Pons (tissue), 1 donor: ENCODE data around the gene NKAIN2.
"Not testable (repeated sequence)": the region's sequence is repeated elsewhere in the genome, so short reads cannot be mapped to it uniquely, and the experiment has no call there.

Experiments
- DNase-seq: peaks from one replicate; pipeline ENCODE4 v3.0.0-alpha.2; 2016; ENCODE audit warnings: low spot score

The NKAIN2 gene

DNA sequence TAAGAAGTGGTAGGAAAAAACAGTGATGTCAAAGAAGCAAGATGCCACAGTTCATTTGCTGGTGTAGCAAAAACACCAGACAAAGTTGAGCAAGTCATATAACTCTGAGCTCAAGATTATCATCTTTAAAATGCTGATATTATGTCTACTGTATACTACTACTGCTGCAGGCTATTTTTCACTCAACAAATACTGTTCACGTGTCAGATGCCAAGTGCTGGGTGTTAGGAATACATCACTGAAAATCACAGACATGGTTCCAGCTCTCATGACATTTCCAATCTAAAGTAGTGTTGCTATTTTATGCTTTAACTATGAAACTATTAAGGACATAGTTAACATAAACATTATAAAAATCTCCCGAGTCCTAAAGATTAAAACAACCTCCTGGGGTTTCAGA lies 163.0 kb downstream of the NKAIN2 start:
- no peak for DNase-seq

DNA sequence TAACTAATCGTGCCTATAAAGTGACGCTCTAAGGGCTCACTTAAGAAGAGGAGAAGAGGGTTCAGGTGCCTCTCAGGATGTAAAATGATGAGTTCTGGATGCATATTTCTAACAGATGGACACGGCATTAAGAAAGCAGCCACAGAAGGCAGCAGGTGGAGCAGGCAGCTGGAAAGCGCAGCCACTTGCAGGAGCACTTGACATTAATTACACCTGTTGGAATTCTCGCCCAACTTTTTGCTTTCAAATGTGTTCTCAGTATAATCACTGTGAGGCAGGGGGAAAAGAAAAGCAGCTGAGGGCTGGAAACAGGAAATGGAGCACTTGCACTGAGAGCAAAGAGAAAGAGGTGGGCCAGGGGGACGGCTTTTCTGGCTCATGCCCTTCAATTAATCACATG lies 164.2 kb downstream of the NKAIN2 start:
- no peak for DNase-seq

DNA sequence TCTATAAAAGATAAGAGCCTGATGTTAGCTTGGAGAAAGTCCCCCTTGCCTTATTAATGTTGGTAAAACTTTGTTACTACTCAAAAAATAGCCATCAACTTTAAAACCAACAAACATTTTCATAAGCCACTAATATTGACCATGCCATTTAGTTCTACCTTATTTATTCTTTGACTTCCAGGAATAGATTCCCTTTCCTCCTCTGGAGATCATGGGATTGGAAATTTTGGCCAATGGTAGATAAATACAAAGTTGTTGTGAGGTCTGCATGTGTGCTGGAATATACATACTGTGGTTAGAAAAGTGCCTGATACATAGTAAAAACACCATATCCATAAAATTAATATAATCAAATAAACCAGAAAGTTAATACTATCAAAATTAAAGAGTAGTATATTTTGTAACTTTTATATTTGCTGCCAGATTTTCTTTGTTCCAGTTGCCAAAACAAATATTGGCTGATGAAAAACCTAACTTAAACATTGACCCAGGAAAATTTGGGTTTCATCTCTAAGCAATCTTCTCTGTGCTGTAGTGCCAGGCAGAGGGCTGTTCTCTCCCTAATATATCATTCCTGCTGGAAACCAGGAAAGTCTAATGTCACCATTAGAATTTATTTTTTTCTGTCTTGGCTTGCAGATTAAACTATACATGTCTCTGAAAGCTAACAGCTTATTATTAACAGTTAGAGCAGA lies 169.1 kb downstream of the NKAIN2 start:
- DNase-seq = no peak

DNA sequence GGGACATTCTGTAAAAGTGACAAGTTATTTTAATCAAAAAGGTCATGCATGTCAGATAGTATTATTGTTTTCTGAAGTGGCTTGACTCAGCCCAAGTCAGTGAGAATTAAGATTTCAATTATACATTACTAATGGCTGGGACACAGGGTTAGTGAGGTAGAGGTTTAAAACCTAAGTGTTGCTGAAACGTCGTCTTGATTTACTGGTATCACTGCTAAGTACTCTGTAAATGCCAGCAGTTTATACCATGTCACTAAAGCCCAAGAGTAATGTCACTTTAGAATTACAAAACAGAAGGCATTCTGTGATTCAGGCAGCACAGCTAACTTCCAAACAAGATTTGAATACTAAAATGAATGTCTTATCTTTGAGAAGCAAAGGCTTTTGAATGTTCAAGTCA lies 176.6 kb downstream of the NKAIN2 start:
- DNase-seq = no peak

DNA sequence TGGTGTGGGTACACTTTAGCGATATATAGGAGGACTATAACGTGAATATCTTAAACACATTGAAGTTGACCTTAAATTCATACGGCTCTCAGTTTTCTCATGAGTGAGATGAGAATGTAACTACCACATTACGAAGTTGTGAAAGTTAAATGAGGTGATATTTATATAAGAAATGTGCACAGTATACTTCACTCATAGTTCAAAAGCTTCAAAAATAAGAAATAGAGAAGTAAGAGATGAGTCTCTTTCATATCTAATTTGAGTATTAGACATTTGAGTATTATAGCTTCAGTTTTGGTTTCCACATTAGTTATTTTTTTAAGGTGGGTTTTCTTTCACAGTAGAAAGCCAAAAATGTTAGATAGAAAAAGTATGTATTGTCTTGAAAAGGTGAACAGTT lies 183.3 kb downstream of the NKAIN2 start:
- DNase-seq = no peak

DNA sequence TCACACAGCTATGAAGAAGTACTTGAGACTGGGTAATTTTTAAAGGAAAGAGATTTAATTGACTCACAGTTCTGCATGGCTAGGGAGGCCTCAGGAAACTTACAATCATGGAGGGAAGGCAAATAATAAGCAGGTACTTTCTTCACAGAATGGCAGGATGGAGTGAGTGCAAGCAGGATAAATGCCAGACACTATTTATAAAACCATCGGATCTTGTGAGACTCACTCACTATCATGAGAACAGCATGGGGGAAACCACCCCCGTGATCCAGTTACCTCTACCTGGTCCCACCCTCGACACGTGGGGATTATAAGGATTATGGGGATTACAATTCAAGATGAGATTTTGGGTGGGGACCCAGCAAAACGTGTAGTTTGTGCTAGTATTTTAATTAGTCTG lies 186.3 kb downstream of the NKAIN2 start:
- not testable (repeated sequence) for DNase-seq

DNA sequence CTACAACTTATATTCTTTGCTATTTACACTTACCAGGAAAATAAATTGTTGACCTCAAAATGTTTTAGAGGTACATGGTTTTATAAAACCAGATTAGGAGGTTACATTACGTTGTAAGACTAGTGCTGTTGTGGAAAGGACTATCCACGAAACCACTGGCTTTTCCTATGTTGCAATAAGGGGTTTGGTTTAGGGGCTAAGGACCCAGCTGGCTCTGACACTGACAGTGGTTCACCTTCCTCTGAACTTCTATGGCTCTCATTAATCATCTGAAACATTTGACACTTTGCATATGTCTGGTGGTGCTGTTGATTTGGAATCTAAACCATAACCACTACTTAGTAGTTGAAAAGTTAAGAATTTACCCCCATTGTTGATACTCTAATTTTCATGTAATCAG lies 186.7 kb downstream of the NKAIN2 start:
- DNase-seq = no peak

DNA sequence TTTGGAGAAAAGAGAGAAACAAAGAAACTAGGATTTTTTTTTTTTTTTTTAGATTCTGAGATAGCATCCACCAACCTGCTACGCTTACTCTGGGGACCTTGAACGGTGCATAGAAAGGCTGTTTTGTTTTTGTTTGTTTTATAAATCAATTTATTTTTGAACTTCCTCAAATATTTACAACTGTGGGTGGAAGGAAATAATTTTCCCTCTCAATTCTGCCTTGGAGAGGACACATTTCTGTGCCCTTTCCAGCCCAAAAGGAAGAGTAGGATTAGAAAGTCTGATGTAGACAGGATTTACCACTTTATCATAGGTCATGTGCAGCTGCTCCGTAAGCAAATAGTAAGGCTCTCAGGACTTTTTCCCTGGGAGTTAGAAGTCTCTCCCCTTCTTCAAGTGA lies 190.5 kb downstream of the NKAIN2 start:
- DNase-seq = no peak

DNA sequence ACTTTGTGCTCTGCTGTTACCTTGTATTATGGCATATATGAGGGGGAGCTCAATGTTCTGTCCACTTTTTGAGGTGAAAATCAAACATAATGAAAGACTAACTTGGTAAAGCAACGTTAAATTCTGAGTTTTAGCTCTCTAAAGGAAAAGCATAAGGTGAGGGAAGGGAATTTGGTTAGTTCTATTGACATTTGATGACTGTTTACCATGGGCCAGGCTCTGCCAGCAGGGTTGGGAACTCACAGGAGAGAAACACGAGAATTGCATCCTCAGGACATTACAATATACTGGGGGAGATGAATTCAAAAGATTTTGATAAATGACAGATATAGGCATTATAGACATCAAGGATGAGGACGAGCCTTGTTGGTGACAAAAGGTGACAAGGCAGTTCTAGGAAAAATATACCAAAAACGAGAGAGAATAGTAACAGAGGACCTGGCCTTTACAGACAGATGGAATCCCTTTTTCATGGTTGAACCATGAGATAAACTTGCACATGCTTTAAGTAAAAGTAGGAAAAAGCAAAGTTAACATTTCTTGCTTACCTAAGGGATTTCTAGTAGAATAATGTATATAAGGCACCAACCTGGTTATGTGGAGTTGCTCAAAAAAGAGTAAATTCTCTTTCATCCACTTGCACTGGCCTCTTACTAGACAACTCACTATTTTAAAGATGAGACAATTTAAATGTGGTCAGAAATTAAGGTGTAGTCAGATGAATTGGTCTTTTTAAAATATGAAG lies 191.4 kb downstream of the NKAIN2 start:
- no peak for DNase-seq

DNA sequence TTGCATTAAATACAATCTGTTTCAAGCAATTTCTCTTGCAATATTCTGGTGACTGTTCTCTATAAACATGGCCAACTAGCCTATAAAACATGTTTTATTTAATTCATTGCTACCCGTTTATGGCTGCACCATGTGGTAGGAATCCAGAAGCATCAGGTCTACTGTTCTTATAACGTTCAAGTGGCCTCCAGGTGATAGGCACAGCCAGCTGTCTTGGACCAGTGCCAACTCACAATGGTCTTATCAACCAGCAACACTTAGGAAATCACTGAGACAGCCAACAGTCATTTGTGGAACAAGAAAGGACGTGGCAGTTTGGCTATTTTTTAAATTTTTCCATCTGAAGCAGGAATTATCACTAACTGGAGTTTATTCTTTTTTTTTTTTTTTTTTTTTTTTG lies 193.6 kb downstream of the NKAIN2 start:
- DNase-seq = no peak

DNA sequence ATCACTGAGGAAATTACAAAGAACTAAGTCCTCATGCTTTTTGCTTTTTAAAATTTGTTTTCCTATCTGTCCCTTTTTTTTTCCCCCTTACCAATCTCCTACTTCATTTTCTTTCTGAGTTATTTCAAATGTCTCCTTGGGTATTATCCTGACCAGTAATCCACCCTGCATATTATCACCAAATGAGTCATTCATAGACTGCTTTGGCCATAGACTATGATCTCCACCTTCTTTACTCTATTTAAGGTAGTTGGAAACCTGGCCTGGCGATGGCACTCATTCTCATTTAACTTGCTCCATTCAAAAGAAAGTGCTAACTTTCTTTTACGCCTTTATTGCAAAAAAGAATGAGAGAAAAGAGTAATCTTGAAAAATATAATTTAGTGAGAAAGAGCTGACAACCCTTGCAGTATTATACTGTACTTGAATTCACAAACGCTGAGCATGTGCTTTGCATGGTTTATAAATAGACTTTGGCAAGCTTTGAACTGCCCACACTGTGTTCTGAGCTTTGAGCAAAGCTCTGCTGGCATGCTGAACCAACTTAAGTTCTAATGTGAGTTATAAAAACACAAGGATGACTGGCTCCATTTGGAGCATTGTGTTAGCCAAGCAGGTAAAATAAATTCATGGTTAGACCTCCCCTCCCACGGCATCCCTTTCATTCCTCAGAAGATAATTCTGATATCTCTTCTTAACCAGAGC lies 198.9 kb downstream of the NKAIN2 start:
- DNase-seq = peak; percentile 73

DNA sequence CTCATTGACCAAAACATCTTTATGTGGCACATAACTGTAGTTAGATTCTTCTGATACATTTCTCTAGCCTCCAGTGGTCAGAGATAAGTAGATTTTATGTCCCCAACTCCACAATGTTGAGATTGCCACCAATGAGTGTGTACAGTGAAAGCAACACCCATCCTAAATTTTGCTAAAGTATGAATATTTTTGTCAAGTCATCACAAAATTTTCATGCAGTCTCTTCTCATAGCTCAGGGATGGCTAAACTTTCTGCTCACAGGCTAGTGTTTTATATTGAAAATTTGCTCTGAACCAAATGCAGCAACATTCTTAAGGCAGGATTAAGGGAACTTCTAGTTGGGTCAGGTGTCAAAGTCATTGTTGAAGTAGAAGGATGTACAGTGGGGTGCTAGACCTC lies 203.6 kb downstream of the NKAIN2 start:
- no peak for DNase-seq

DNA sequence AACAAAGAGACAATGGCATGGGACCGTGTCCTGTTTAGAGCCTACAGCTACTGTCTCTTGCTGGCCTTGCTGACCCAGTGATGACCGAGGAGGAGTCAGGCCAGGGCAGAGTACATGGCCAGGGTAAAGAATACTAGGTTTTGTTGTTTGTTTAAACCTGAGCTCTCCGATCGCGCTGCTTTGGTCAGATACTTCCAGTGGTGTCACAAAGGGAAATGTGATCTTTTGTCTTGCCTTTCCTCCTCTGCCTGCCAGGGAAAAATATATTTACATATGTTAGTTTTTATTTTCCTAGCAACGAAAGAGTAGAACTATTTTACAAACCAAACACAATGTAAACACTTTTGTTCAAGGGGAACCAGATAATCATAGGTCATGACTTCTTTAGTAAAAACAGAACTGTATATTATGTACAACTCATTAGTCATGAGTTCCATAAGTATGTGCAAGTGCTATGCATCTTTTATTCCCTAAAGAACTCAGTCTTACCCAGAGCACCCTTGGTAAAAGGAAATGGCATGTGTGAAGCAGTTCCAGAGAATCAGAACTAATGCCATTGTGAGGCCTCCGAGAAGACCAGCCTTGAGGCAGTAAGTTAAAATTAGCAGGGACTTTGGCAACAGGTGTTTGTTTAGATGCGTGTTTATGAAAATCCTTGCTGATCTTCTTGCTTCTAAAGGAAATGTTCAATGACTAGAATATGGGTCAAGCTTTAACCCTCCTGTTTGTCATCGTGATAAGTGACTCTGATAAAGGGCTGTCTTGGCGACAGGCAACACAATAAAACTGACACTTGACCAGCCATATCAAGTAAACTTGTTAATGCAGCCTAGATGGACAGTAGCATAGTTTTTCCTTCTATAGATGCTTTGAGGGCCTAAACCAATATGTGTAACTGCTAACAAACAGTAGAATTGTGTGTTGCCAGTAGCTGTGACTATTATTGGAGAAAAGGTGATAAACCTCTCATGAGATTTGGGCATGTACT lies 204.6 kb downstream of the NKAIN2 start:
- peak; percentile 50 for DNase-seq

DNA sequence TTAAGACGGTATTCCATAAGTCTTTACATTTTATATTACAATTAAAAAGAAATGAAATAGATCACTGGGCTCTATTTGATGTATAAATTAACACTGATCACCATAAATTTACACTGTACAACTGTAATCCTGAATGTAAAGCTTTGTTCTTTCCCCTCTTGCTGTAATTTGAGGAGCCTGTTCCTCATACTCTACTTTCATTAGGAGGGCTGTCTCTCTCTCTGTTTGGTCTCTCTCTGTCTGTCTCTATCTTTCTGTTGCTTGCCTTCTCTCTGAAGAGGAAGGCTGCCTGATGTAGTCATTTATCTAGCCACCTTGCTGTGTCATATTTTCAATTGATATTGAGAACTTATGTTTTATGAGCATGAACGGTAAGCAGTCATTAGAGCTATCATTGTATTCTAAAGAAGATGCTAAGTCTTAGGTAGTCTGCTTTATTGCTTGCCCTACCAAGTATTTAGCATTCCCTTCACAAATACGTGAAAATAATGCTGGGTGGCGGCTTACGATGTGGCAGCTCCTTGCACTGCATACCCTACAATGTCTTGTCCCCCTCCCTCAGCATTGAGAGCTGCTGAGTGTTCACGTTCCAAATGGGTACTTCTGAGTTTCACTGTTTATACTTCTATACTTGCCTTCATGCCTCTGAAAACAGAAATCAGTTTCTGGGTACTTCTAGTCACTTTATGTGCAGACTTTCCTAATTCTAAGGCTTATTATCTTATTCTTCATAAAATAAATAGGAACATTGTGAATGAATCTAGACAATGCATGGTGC lies 205.5 kb downstream of the NKAIN2 start:
- no peak for DNase-seq

DNA sequence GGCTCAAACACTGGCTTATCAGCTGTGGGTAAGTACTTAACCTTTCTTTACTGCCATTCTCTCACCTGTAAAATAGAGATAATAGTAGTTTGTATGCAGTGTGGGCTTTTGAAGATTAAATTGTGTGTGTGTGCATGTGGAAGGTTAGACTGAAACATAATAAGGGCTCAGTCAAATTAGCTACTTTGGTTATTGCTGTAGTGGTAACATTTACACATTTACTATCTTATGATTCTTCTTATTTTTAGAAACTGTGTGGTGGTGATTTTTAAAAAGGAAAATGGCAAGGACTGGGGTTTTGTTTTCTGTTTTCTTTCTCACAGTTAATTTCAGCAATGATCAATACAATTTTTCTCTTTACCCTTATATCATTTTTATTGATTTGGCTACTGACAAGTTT lies 206.9 kb downstream of the NKAIN2 start:
- no peak for DNase-seq

DNA sequence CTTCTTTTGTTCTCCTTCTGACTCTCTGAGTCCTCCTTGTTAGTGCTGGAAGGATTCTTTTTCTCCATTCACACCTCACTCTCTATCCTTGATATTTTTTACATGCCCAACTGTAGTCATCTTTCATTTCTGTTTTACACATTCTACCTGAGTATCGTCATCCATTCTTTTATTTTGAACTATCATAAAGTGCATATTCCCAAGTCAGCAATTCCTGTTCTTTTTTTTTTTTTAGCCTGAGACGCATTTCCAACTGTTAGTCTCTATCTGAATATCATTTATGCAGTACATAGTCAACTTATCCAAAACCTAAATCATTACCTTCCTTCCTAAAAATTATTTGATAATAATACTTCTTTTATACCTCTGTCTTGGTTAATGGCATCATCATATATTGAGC lies 207.5 kb downstream of the NKAIN2 start:
- DNase-seq = no peak

DNA sequence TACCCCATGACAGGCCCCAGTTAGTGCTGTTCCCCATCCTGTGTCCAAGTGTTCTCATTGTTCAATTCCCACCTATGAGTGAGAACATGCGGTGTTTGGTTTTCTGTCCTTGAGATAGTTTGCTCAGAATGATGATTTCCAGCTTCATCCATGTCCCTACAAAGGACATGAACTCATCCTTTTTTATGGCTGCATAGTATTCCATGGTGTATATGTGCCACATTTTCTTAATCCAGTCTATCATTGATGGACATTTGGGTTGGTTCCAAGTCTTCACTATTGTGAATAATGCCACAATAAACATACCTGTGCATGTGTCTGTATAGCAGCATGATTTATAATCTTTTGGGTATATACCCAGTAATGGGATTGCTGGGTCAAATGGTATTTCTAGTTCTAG lies 218.4 kb downstream of the NKAIN2 start:
- not testable (repeated sequence) for DNase-seq

DNA sequence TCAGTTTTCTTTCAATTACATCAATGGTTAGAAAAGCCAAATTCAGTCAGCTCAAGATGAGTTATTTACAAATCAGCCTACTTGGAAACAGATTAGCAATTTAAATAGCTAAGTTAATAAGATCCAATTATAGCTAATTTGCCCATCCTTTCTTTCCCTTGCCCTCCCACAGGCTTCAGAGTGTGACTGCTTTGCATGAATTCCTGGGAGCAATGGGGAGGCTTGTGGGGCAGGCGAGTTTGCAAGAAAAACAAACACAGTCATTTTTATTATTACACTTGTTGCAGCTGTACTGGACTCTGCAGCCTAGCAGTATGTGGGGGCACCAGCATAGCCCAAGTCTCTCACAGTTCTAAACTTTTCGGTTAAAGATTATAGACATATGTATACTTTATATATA lies 219.0 kb downstream of the NKAIN2 start:
- no peak for DNase-seq

DNA sequence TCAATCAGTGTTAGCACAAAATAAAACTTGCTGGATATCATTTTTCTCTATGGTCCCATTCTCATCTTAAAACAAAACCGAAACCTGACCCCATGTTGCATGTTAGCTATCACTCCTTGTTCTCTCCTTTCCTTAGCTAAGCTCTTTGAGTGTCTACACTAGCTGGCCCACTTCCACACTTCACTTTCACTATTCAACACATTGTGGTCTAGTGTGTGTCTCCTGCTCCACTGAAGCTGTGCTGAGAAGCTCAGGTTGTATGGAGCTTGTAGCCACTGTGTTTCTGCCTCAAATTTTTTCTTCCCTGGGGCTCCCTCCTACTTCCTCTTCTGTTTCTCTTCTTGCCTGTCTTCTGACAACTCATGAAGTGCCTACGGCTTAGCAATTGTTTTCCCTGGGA lies 223.0 kb downstream of the NKAIN2 start:
- no peak for DNase-seq

DNA sequence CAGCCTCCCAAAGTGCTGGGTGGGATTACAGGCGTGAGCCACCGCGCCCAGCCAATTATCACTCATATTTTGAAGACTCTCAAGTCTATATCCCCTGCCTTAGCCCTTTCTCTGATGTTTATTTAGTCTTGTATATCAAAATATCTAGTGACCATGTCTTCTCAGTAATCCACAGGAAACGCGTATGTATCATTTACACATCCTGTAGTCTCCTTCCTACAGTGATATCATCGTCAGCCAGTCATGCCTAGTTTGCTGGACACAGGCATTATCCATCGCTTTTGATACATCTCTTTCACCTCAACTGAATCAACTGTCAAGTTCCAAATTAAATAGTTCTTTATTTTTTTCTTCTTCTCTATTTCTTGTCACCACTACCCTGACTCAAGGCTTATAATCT lies 223.7 kb downstream of the NKAIN2 start:
- DNase-seq = no peak

DNA sequence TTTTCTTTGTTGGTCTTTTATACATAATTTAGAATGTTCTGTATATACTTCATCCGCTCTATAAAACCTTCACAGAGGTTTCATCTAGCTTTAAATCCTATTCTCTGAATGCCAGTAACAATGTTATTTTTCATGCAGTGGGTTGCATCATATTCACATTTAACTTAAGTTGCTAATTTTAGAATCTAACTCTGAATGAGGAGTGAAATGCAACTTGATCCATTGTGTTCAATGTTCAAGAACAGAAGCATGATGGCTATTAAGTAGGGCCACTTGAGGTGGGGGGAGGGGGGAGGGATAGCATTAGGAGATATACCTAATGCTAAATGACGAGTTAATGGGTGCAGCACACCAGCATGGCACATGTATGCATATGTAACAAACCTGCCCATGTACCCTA lies 224.5 kb downstream of the NKAIN2 start:
- DNase-seq = no peak
